ENCODE results near the gene GARIN3.

GARIN3 gene

GRCh38 chr5:157205708-157206107 is 39.6 kb upstream of the GARIN3 start:
- TF ChIP-seq CTCF (IDR thresholded peaks at IDR 0.05; ENCODE audit: low read depth, low read length), result no peak
- H3K4me3 ChIP-seq (ENCODE audit: low read depth, low read length), result no peak overlapping the region

- TF ChIP-seq CTCF (IDR thresholded peaks at IDR 0.05; ENCODE audit: low read depth, low read length), result no peak
- no peak overlapping the region for H3K4me3 ChIP-seq (ENCODE audit: low read depth, low read length)
Measured at GRCh38 chr5:157204765-157205164, 38.7 kb upstream of the GARIN3 start.

GRCh38 chr5:157203417-157203816 is 37.4 kb upstream of the GARIN3 start:
- H3K4me3 ChIP-seq (ENCODE audit: low read depth, low read length), result no peak overlapping the region
- TF ChIP-seq CTCF (IDR thresholded peaks at IDR 0.05; ENCODE audit: low read depth, low read length), result no peak

DNA sequence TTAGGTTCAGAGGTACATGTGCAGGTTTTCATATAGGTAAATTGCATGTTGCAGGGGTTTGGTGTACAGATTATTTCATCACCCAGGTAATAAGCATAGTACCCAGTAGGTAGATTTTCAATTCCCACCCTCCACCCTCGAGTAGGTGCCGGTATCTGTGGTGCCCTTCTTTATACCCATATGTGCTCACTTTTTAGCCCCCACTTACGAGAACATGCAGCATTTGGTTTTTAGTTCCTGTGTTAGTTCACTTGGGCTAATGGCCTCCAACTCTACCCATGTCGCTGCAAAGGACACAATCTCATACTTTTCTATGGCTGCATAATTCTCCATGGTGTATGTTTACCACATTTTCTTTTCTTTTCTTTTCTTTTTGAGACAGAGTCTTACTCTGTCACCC is 35.8 kb upstream of the GARIN3 start:
- H3K4me3 ChIP-seq (ENCODE audit: low read depth, low read length), result no peak overlapping the region
- no peak for TF ChIP-seq CTCF (IDR thresholded peaks at IDR 0.05; ENCODE audit: low read depth, low read length)

DNA sequence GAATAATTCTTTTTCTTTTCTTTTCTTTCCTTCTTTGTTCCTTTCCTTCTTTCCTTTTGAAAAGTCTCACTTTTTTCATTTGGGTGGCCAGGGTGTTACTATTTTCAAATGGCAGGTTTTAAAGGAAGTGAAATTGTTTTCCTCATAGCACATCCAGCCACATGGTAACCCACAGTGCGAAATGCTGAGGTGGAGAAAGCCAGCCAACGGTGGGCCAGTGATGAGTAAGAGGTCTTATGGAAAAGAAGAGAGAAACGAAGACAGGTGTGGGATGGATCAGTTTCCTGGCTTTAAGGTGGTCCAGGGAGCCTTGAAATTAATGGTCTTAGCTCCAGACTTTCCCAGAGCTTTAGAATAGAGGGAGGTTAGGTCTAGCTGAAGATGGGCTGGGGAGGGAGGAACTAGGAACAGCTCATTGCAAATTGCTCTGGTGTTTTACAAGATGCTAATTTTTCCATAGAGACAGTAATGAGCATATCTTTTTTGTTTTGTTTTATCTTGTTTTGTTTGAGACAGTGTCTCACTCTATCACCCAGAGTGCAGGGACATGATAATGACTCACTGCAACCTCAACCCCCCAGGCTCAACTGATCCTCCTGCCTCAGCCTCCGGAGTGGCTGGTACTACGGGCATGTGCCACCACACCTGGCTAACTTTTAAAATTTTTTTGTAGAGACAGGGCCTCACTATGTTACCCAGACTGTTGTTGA is 32.4 kb upstream of the GARIN3 start:
- no peak overlapping the region for H3K4me3 ChIP-seq (ENCODE audit: low read depth, low read length)
- no peak for TF ChIP-seq CTCF (IDR thresholded peaks at IDR 0.05; ENCODE audit: low read depth, low read length)

- no peak for TF ChIP-seq CTCF (IDR thresholded peaks at IDR 0.05; ENCODE audit: low read depth, low read length)
- no peak overlapping the region for H3K4me3 ChIP-seq (ENCODE audit: low read depth, low read length)
Measured at GRCh38 chr5:157197086-157197485, 31.0 kb upstream of the GARIN3 start.

- no peak for TF ChIP-seq CTCF (IDR thresholded peaks at IDR 0.05; ENCODE audit: low read depth, low read length)
- H3K4me3 ChIP-seq (ENCODE audit: low read depth, low read length), result no peak overlapping the region
Measured at GRCh38 chr5:157196045-157196444, 30.0 kb upstream of the GARIN3 start.

Measured in WI38 (cell line).